ENCODE results near the gene CPSF2. TPM values are rescaled to one million over a fixed set of nuclear protein-coding genes. Genes with fewer than 3 reads are reported as not detected.
A peak's percentile ranks its signal among the peaks of the same experiment; 100 is the strongest.

CPSF2 gene
- total RNA-seq, 2 experiments from 2014 or later, result 40.0 to 91.9 TPM

- no peaks in the 10 kb centered on the region for H3K9me3 ChIP-seq (ENCODE audit: low read length)
- TSS peak; percentile 58 for BruUV-seq (replicated peaks)
- H3K79me2 ChIP-seq (ENCODE audit: insufficient read depth, low read depth, low read length), result peaks cover 61% of the 10 kb centered on the region
- ChIA-PET CTCF (ENCODE audit: unreplicated experiment) (interaction anchor here (0.8 to 1.8 kb wide), 2 partner anchors 14 to 16 kb away, joined by 3 to 7 read pairs; partner anchors contain the start of gene ATXN3), POLR2A (interaction anchor here (0.7 to 5.4 kb wide), 9 partner anchors 8 to 1187 kb away, joined by 3 to 33 read pairs (median 5); partner anchors contain the start of gene ATXN3)
- peak overlapping the region; percentile 92 for H3K4me2 ChIP-seq (ENCODE audit: low read length)
- no peak for TF ChIP-seq CTCF (conservative IDR thresholded peaks at IDR 0.05; ENCODE audit: low read length)
- TF ChIP-seq EZH2phosphoT487 (IDR thresholded peaks at IDR 0.05; ENCODE audit: borderline replicate concordance, low read depth, low read length), result no peak
- H3K36me3 ChIP-seq (ENCODE audit: insufficient read depth, low read length), result peaks cover 68% of the 10 kb centered on the region
- DNase-seq (ENCODE audit: low spot score), result no peak
- peak overlapping the region; percentile 61 for H3K27ac ChIP-seq (ENCODE audit: low read depth, low read length, poor library complexity, severe bottlenecking)
- no peaks in the 10 kb centered on the region for H4K20me1 ChIP-seq (ENCODE audit: insufficient read depth, low read length)
- H2AFZ ChIP-seq (ENCODE audit: low read length), result peak overlapping the region; percentile 71; the same call in 1 of the 2 replicates
- H3K4me3 ChIP-seq (ENCODE audit: low read depth, low read length, poor library complexity, severe bottlenecking), result peak overlapping the region; percentile 89
- intact Hi-C loops (cut with micrococcal nuclease; ENCODE audit: unreplicated experiment), result no loop called here
- no peaks in the 10 kb centered on the region for H3K9me2 ChIP-seq (ENCODE audit: insufficient read depth, low read length)
- peaks cover 16% of the 10 kb centered on the region for H3K4me1 ChIP-seq (ENCODE audit: insufficient read depth, low read length, poor library complexity, severe bottlenecking)
Observed at GRCh38 chr14:92122761-92123160, 992 bp downstream of the CPSF2 start.

GRCh38 chr14:92134456-92134855, 12.7 kb downstream of the CPSF2 start:
- no peaks in the 10 kb centered on the region for H3K4me1 ChIP-seq (ENCODE audit: insufficient read depth, low read length, poor library complexity, severe bottlenecking)
- no peak overlapping the region for H3K27ac ChIP-seq (ENCODE audit: low read depth, low read length, poor library complexity, severe bottlenecking)
- ChIA-PET CTCF (ENCODE audit: unreplicated experiment) (no interaction called here), POLR2A (interaction anchor here (0.9 to 4.9 kb wide), 3 partner anchors 10 to 37 kb away, joined by 3 to 33 read pairs (median 3); partner anchors contain the start of genes CPSF2 and NDUFB1)
- BruUV-seq (replicated peaks), result no TSS peak
- no peaks in the 10 kb centered on the region for H3K79me2 ChIP-seq (ENCODE audit: insufficient read depth, low read depth, low read length)
- no peak for DNase-seq (ENCODE audit: low spot score)
- no peaks in the 10 kb centered on the region for H3K9me2 ChIP-seq (ENCODE audit: insufficient read depth, low read length)
- no peaks in the 10 kb centered on the region for H3K9me3 ChIP-seq (ENCODE audit: low read length)
- no peak for TF ChIP-seq EZH2phosphoT487 (IDR thresholded peaks at IDR 0.05; ENCODE audit: borderline replicate concordance, low read depth, low read length)
- TF ChIP-seq CTCF (conservative IDR thresholded peaks at IDR 0.05; ENCODE audit: low read length), result no peak
- intact Hi-C loops (cut with micrococcal nuclease; ENCODE audit: unreplicated experiment), result loop anchor here (2.0 kb wide), 1 partner anchor 322 kb away; no protein-coding TSS in a partner anchor
- peaks cover 95% of the 10 kb centered on the region for H3K36me3 ChIP-seq (ENCODE audit: insufficient read depth, low read length)
- no peak overlapping the region for H3K4me3 ChIP-seq (ENCODE audit: low read depth, low read length, poor library complexity, severe bottlenecking)
- no peak overlapping the region for H2AFZ ChIP-seq (ENCODE audit: low read length)
- no peaks in the 10 kb centered on the region for H4K20me1 ChIP-seq (ENCODE audit: insufficient read depth, low read length)
- no peak overlapping the region for H3K4me2 ChIP-seq (ENCODE audit: low read length)

GRCh38 chr14:92135269-92135668, 13.5 kb downstream of the CPSF2 start:
- Histone ChIP-seq H3K4me3 (ENCODE audit: low read depth, low read length, poor library complexity, severe bottlenecking) (no peak overlapping the region), H3K4me1 (ENCODE audit: insufficient read depth, low read length, poor library complexity, severe bottlenecking) (no peaks in the 10 kb centered on the region), H3K9me2 (ENCODE audit: insufficient read depth, low read length) (no peaks in the 10 kb centered on the region), H4K20me1 (ENCODE audit: insufficient read depth, low read length) (no peaks in the 10 kb centered on the region), H3K27ac (ENCODE audit: low read depth, low read length, poor library complexity, severe bottlenecking) (no peak overlapping the region), H3K9me3 (ENCODE audit: low read length) (no peaks in the 10 kb centered on the region), H3K4me2 (ENCODE audit: low read length) (no peak overlapping the region), H3K36me3 (ENCODE audit: insufficient read depth, low read length) (peaks cover 96% of the 10 kb centered on the region), H2AFZ (ENCODE audit: low read length) (no peak overlapping the region), H3K79me2 (ENCODE audit: insufficient read depth, low read depth, low read length) (no peaks in the 10 kb centered on the region)
- ChIA-PET CTCF (ENCODE audit: unreplicated experiment) (no interaction called here), POLR2A (interaction anchor here (0.9 to 4.9 kb wide), 3 partner anchors 11 to 38 kb away, joined by 3 to 33 read pairs (median 3); partner anchors contain the start of genes CPSF2 and NDUFB1)
- peak; percentile 13 for DNase-seq (ENCODE audit: low spot score)
- intact Hi-C loops (cut with micrococcal nuclease; ENCODE audit: unreplicated experiment), result loop anchor here (2.0 kb wide), 1 partner anchor 322 kb away; no protein-coding TSS in a partner anchor
- BruUV-seq (replicated peaks), result no TSS peak
- TF ChIP-seq EZH2phosphoT487 (IDR thresholded peaks at IDR 0.05; ENCODE audit: borderline replicate concordance, low read depth, low read length) (no peak), CTCF (conservative IDR thresholded peaks at IDR 0.05; ENCODE audit: low read length) (peak; percentile 72)
